DLD1 (cell line): ENCODE data around the gene PCGF3.
"Not testable (repeated sequence)": the region's sequence is repeated elsewhere in the genome, so short reads cannot be mapped to it uniquely, and the experiment has no call there.

Experiments
- in situ Hi-C: cut with HindIII; loops from 2 replicates; pipeline ENCODE4 v1.10.0; 2017; ENCODE audit warnings: low sequenced_read_pairs

Gene PCGF3

DNA sequence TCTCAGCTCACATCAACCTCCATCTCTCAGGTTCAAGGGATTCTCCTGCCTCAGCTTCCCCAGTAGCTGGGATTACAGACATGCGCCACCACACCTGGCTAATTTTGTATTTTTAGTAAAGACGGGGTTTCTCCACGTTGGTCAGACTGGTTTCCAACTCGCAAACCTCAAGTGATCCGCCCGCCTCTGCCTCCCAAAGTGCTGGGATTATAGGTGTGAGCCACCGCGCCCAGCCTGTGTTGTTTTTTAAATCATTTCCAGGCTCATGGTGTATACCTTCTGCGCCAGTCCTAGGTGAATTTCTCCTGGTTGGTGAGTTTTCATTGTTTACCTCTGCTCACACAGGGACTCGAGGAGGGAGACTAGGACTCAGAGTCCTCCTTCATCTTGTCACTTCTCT lies 74.6 kb downstream of the PCGF3 start:
- in situ Hi-C loops: not testable (repeated sequence)

DNA sequence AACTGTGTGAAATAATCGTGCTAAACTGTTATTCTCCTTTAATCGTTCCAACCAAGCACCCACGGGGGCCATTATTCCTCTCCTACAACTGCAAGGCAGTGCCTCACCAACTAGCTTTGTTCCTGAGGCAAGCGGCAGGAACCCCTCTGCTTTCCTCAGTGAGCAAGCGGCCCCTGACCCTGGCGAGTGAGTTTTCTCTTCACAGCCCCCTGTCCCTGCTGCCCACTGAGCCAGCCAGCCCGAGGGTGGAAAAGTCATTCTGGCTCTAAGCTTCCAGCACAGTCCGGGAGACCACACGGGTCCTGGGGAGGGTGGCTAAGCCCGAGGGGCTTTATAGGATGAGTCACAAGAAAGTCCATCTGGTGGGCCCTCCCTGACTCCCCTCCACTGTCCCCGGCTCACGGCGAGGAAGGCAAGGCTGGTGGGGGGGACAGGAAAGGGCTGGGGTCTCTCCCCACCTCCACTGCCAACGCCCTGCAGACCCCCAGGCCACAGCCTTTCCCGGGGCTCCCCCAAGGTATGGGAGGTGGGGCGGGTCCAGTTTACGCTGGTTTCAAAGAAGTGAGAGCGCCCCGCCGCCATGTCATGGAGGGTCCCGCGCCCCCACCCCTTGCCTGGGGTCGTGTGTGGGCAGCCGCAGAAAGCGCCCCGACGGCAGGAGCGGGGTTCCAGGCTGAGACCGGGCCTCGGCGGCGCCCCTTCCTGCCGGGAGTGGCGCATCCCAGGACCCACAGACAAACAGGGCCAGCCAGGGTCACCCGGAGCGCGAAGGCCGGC lies 75.3 kb downstream of the PCGF3 start:
- in situ Hi-C loops: no loop called here

DNA sequence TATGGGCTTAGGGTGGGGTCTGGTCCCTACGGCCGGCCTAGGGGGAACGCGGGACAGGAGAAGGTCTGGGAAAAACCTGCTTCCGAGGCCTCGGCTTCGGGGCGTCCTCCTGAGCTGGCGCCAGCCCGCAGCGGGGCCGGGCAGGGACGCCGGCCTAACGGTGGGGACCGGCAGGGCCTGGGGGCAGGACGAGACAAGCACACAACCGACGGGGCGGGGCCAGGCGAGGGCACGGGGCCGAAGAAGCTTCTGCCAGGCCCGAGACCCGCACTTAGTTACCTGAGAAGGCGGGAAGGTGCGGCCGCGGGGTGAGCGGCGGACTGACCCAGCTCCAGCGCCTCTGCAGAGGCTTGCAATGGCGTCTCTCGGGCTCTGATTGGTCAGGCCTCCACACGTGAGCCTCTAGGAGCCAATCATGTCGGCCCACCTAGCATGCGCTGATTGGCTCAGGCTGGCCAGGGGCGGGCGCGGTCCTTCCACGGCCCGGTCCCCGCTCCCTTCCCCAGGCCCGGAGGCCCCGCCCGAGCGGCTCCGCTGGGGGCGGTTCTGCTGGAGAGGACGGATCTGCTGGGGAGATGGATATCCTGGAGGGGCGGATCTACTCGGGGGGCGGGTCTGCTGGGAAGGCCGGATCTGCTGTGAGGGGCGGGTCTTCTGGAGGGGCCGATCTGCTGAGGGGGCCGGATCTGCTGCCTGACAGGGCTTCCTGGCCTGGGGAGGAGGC lies 76.0 kb downstream of the PCGF3 start:
- in situ Hi-C loops: no loop called here

DNA sequence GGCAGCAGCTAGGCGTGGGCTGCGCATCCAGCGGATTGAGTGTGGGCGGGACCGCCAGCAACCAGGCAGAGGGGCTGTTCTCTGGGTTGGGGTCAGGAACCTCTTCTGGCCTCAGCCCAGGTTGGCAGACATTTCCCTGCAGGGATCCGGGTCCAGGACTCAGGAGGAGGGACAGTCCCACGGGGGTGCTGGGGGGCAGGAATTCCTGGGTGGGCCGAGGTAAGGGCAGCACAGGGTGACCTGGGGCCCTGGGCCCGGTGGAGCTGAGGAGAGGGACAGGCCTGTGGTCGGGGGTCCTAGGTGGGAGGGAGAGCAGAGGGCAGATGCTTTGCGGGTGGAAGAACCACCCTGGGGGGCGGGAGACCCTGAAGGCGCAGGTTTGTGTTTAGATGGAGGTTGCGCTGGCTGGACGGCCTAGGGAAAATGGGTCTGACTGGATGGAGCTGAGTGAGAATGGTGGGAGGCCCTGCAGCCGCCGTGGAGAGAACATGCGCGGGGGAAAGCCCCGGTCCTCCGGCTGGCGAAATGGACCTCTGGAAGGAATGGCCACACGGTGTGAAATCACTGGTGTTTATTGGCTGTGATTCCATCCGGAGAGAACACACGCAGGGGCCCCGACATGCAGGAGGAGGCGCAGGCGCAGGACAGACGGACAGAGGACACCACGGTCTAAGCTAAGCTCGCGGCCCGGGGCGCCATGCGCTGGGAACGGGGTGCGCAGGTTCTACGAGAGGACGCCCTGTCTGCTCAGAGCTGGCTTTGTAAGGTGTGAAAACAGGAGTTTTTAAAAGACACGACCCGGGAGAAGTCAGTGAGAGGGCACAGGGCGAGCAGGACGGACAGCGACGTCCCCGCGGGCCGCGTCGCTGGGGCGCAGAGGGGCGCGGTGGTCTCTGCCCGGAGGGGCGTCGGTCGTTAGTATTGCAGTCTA lies 79.0 kb downstream of the PCGF3 start:
- in situ Hi-C loops: no loop called here

DNA sequence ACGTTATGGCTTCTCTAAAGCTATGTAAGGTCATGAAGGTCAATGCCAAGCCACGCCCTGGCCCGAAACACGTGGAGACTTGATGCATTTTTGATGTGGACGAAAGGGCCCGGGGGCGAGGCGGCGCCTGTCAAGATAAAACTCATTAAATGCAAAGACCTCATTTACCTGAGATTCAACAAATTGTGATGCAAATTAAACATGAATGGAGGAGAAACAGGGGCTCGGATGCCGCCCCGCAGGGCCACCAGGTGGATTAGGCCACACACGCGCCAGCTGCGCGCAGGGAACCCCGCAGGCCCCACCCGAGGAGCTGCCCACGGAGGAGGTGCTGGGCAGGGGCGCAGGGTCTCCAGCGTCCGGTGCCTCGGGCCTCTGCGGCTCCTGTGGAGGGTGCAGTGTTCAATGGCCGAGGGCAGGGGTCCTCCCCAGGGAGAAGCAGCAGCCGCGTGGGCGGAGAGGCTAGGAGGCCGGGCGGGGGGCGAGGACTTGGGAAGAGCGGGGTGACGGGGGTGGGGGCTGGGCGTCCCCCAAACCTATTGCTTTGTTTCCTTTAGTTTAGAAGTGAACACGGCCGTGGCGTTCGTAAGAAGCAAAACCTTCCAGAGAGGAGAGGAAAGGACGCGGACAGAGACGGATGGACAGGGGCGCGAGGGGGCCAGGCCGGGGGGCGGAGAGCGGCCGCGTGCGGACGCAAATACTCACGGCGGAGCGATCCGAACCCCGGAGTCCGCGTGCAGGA lies 79.9 kb downstream of the PCGF3 start:
- in situ Hi-C loops: no loop called here

DNA sequence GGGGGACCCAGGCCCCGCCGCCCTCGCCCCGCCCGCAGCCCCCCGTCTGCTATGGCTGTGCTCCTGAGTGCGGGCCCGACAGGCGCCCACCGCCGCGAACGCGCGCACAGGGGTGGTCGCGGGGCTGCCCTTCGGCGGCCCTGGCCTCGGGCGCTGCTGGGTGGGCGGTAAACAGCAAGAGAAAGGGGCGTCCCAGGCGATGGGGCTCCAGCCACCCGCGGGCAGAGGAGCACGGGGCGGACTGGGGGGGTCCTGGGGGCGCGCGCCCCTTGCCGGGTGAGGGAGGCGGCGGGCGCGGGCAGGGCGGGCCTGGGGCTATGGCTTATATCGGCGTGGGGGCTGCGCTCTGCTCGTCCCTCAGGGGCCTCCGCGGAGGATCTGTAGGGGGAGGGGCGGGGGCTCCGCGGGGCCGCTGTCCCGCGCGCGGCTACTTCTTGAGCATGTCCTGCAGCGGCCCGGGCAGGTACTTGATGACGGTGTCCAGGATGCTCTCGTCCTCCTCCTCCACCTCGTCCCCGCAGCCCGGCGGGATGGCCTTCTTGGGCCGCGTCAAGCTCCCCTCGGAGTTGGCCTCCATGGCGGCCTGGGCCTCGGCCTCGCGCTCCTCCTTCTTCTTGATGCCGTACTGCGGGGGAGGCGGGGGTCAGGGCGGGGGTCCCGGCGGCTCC lies 80.6 kb downstream of the PCGF3 start:
- in situ Hi-C loops: no loop called here

DNA sequence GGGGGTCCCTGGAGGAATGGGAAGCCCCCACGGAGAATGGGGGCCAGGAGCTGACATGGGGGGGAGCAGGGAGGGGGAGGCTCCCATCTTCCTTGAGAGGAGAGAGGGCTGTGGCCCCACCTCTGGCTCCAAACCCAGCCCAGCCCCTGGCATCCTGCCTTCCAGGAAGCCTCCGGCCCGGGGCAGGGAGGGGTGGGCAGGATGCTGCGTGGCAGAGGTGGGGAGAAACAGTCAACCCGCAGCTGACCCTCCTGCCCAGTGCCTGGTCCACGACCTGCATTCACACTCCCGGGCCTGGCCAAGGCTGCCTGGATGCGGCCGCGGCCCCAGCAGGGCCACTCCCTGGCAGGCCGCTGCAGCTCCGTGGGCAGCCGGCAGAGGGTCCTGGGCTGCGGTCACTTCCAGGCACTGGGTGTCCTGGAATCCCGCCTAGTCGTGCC lies 81.2 kb downstream of the PCGF3 start:
- in situ Hi-C loops: no loop called here

DNA sequence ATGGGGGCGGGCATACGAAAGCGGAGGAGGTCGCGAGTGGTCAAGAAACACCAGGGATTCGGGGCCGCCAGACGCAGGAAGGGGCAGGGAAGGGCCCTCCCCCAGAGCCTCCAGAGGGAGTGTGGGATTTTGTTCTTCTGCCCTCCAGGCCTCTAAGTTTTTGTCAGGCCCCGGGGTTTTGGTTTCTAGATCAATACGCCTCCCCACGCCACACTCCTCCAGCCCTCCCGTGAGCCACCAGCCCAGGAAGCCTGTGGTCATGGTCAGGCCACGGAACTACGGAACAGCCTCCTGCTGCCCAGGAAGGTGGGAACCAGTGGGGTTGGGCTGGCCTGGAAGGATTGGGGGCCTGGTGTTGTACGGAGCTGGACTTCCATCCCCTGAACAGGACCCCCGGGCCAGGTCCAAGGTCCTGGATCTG lies 81.9 kb downstream of the PCGF3 start:
- in situ Hi-C loops: no loop called here

DNA sequence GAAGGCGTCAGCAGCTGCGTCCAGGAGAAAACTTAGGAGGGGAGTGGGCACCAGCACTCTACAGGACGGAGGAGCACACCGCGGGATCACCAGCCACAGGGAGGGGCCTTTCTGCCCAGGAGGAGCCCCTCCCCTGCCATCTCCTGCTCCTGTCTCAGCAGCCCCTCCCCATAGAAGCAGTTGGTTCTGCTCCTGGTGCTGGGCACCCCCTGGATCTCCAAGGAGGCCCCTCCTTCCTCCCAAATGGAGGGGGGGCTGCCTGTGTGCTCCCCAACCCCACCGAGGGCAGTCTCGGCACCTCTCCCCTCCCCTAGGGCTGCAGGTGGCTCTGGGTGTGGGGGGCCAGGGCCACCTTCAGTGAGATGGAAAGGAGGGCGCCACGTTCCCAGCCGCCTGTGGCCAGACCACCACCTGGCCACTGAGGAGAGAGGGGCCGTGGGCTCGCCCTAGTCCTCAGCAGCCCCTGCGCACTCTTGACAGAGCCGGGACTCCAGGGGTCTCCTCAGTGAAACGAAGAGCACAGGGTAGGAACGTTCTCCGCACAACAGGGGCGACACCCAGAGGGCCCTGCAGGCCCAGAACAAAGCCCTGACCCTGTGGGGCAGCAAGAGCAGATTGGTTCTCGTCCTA lies 82.5 kb downstream of the PCGF3 start:
- in situ Hi-C loops: no loop called here

DNA sequence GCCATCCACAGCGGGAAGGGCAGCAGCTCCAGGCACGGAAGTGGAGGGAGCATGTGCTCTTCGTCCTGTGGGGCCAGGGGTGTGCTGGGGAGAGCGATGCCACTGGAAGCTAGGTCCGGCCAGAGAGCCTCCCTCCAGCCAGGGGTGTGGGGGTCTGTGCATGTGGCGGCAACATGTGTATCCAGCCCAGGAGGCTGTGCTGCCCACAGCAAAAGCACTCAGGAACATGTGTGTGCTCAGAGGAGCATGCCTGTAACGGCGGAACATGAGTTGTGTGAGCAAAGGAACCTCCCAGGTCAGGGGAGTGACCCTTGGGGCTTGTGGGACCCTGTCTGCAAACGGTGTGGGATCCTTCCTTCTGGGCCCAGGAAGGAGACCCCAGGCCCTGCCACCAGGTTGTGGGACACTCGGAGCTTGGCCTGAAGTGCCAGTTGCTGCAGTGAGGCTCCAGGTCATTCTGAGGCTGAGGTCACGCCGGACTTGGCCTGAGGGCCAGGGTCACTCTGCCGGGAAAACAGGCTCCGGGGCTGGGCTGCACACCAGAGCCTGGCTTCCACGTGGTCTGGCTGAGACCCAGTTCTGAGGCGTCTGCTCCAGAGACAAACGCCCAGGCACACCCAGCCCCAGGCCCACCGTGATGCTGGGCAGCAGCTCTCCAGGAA lies 83.1 kb downstream of the PCGF3 start:
- in situ Hi-C loops: no loop called here

DNA sequence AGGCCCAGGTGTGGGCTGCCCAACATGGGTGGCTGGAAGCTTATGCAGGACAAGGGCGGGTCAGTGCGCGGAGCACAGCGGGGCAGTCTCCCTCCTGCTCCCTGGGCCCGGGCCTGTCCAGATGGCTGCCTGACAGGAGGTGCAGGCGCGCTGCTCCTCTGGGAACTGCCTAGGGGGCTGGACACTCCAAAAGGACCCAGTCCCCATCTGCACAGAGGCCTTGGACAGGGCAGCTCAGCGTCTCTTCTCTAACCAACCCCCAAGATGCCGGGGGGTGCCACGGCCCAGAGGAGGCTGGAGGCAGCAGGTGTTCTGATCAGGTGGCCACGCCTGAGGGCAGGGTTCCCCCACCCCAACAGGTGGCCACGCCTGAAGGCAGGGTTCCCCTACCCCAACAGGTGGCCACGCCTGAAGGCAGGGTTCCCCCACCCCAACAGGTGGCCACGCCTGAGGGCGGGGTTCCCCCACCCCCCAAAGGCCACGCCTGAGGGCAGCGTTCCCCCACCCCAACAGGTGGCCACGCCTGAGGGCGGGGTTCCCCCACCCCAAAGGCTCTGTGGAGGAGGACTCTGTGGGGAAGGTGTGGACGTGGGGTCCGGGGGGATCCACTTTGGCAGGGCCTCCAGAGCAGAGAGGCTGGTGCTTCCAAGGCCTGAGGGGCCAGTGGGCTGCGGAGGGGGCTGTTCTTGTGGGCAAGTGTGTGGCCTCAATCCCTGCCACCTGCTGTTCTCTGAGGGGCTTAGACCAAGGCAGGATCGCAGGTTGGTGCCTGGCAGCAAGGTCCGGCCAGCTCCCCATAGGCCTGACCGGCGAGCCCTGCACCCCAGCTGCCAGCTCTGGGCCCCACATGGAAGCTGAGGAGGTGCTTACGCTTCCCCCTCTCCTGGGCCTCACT lies 84.2 kb downstream of the PCGF3 start:
- in situ Hi-C loops: no loop called here

DNA sequence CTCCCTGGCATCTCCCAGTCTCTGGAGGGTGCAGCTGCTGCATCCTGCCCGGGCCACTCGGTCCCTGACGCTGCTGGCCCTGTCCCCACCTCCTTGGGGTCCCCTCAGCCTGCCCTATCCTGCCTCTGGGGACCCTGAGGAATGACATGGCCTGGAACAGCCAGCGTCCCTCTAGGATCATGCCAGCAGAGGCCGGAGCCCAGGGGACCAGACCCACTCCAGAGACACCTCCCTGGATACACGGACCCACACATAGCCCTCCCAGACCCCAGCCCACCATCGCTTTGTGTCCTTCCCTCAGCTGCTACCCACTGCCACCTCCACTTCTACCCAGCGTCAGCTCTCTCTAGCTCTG lies 84.8 kb downstream of the PCGF3 start:
- in situ Hi-C loops: no loop called here

DNA sequence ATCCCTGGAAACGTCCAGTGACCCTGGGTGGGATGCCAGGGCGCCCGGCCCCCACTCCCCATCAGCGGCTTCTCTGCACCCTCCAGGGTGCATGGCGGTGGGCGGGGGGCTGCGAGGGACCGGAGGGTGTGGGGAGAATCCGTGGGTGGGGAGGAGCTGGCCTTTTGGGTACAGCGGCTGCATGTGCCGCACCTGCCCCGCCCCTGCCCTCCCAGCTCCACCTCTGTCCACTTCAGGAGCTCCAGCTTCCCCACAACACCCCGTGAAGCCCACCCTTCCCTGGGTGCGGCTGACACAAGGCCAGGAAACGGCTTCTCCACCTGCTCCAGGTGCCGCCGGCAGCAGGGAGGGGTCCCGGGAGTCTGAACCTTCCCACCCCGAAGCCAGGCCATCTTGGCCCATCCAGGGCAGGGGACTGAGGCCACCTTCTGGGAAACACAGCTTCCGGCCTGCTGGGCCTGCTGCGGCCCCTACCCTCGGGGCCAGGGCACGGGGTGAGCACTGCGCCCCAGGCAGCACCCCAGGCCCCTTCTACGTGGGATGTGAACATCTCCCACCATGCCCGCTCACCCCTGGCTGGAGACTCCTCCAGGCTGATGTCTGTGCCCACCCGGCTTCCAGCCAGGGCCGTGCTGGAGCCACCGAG lies 85.7 kb downstream of the PCGF3 start:
- in situ Hi-C loops: no loop called here

DNA sequence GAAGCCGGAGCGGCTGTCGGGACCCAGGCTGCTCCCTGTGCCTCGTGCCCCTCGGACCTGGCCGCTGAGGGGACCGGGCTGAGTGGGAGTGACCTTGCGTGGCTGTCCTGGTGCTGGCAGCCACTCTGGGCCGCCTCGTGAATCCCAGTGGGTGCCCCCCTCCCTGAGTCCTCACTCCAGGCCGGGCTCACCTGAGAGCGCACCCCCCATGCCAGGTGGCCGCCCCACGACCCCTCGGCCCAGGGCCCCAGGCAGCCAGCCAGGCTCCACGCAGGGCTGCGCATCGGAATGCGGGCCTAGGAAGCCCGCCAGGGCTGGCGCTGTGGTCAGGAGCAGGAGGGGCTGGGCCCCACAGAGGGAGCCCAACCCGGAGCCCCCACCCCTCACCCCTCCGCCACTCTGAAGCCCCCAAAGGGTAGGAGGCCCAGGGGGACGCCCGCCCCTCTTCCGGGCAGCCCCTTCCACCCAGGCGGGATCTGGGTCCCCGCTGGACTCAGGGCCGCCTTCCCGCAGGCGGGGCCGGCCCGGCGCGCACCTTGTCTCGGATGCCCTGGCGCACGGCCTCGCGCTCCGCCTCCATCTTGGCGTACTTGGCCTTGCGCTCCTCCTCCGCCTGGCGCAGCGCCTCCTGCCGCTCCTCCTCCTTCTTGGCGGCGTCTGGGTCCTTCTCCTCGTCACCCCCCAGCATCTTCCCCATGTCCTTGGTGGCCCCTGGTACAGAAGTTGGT lies 86.4 kb downstream of the PCGF3 start:
- in situ Hi-C loops: no loop called here

DNA sequence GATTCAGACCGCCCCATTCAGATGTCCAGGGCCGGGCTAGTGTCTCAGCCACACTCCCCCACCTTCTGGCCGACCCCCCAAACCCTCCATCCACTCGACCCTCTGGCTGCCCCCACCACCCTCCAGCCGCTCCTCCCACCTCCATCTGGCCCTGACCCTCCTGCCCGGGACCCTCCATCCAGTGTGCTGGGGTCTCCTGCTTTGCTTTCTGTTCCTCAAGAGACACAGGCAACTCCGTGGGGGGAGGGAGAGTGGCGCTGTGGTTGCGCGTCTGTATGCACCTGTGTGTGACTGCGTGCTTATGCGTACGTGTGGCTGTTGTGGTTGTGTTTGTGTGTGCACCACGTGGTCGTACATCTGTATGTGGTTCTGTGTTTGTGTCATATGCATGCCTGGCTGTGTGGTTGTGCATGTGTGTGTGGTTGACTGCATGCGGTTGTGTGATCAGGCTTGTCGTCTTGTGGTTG lies 87.0 kb downstream of the PCGF3 start:
- in situ Hi-C loops: no loop called here

DNA sequence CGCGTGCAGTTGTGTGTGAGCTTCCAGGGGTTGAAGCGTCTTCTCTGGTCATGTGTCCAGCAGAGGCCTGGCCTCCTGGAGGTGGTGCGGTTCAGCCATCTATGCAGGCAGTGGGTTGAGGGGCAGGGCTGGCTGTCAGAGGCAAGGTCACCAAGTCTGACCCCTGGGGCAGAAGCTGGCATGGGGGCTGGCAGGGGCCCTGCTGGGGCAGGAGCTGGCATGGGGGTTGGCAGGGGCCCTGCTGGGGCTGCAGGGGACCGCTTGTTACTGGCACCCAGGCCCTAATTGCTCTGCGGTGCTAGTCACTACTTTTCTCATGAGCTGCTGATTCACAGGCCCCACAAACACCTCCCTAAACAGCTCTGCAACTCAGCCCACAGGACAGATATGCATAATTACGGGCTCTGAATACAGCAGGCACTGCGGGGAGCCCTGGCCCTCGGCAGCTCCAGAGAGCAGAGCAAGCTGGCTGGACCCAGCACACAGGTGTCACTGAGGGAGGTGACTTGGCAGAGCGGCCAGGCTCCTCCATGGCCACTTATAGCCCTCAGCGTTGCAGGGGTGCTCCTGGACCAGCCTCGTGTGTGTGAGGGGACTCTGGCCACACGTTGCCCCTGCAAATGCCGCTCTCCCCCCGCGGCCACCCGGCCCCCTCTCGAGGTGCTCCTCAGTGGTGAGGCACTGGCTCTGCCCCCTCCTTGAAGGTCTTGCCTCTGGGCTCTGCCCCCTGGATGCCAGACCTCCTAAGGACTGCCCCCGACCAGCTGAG lies 87.6 kb downstream of the PCGF3 start:
- in situ Hi-C loops: no loop called here
